B cell (primary cell): ENCODE results near the gene MLLT10.

ENCODE experiments used
- CTCF ChIP-seq: fragments of 200-600 bp; IDR thresholded peaks from one replicate; pipeline ENCODE4 v1.8.0; 2022; ENCODE audit warnings: antibody characterized with exemption, mild to moderate bottlenecking
- EZH2 ChIP-seq: IDR thresholded peaks from 2 replicates; pipeline ENCODE4 v1.6.1; 2012; ENCODE audit warnings: borderline replicate concordance, low read depth, mild to moderate bottlenecking, moderate library complexity, low read length; ENCODE audit not compliant: insufficient read depth, poor library complexity, severe bottlenecking

GRCh38 chr10:21501731-21502347 lies 32.2 kb upstream of the MLLT10 start:
- TF ChIP-seq CTCF (no peak), EZH2 (no peak)
